ENCODE measurements around the gene HOXC11. TPM values are rescaled to one million over a fixed set of nuclear protein-coding genes. Genes with fewer than 3 reads are reported as not detected.

Gene HOXC11
- total RNA-seq, 1 donor from 2014 or later: not detected

- TF ChIP-seq, protein P1, sequence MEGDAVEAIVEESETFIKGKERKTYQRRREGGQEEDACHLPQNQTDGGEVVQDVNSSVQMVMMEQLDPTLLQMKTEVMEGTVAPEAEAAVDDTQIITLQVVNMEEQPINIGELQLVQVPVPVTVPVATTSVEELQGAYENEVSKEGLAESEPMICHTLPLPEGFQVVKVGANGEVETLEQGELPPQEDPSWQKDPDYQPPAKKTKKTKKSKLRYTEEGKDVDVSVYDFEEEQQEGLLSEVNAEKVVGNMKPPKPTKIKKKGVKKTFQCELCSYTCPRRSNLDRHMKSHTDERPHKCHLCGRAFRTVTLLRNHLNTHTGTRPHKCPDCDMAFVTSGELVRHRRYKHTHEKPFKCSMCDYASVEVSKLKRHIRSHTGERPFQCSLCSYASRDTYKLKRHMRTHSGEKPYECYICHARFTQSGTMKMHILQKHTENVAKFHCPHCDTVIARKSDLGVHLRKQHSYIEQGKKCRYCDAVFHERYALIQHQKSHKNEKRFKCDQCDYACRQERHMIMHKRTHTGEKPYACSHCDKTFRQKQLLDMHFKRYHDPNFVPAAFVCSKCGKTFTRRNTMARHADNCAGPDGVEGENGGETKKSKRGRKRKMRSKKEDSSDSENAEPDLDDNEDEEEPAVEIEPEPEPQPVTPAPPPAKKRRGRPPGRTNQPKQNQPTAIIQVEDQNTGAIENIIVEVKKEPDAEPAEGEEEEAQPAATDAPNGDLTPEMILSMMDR (IDR thresholded peaks at IDR 0.05): no peak
- DNase-seq (ENCODE audit: extremely low spot score, unreplicated experiment): no peak
- Mint-ChIP-seq H3K27me3 (ENCODE audit: unreplicated experiment) (peaks cover 96% of the 10 kb centered on the region), H3K27ac (ENCODE audit: unreplicated experiment) (no peak overlapping the region), H3K4me1 (ENCODE audit: unreplicated experiment) (peaks cover 32% of the 10 kb centered on the region), H3K4me3 (ENCODE audit: unreplicated experiment) (no peak overlapping the region), H3K9me3 (ENCODE audit: unreplicated experiment) (no peaks in the 10 kb centered on the region), H3K36me3 (ENCODE audit: unreplicated experiment) (peaks cover 1% of the 10 kb centered on the region)
These were observed 25.9 kb downstream of the HOXC11 start for GRCh38 chr12:53998900-53999236.

GRCh38 chr12:53999559-54000115, 26.7 kb downstream of the HOXC11 start:
- no peak for DNase-seq (ENCODE audit: extremely low spot score, unreplicated experiment)
- Mint-ChIP-seq H3K9me3 (ENCODE audit: unreplicated experiment) (no peaks in the 10 kb centered on the region), H3K4me1 (ENCODE audit: unreplicated experiment) (peaks cover 25% of the 10 kb centered on the region), H3K4me3 (ENCODE audit: unreplicated experiment) (no peak overlapping the region), H3K36me3 (ENCODE audit: unreplicated experiment) (no peaks in the 10 kb centered on the region), H3K27me3 (ENCODE audit: unreplicated experiment) (peaks cover 97% of the 10 kb centered on the region), H3K27ac (ENCODE audit: unreplicated experiment) (no peak overlapping the region)
- TF ChIP-seq, protein P1 (IDR thresholded peaks at IDR 0.05): no peak

DNA sequence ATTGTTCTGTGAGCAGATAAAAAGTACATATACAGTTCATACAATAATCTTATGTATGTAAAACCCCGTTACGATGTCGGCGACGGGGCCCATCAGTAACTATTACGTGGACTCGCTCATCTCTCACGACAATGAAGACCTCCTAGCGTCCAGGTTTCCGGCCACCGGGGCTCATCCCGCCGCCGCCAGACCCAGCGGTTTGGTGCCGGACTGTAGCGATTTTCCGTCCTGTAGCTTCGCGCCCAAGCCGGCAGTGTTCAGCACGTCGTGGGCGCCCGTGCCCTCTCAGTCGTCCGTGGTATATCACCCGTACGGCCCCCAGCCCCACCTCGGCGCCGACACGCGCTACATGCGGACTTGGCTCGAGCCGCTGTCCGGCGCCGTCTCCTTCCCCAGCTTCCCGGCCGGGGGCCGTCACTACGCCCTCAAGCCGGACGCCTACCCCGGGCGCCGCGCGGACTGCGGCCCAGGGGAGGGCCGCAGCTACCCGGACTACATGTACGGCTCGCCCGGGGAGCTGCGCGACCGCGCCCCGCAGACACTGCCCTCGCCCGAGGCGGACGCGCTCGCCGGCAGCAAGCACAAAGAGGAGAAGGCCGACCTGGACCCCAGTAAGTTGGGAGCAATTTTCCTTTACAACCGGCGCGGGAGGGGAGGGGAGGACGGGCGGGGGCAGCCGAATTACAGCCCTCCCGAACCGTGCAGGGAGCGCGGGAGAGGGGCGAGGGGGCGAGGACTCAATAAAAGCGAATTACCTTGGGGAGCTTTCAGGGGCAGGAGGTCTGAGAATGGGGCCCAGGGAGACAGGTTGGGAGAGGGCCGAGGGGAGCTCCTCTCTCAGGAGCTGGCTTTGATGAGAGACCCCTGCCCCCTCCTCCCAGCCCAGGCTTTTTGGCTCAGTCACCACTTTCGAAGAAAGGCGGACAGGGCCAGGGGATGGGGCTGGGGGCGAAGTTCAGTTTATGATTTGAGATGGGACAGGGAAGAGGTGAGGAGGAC, 27.5 kb downstream of the HOXC11 start, which contains the start of gene HOXC9:
HOXC9 (plus strand) TSS at position 46 of the 999 bp plus-strand sequence; CDS start at position 74, 28 bp downstream.
- no peak for DNase-seq (ENCODE audit: extremely low spot score, unreplicated experiment)
- no peak within 1 kb of the TSS for H3K27ac Mint-ChIP-seq (ENCODE audit: unreplicated experiment)
- TF ChIP-seq, protein P1 (IDR thresholded peaks at IDR 0.05): no peak
- H3K4me1 Mint-ChIP-seq (ENCODE audit: unreplicated experiment): peaks cover 18% of the 10 kb centered on the region
- H3K36me3 Mint-ChIP-seq (ENCODE audit: unreplicated experiment): no peaks in the 10 kb centered on the region
- peaks cover 97% of the 10 kb centered on the region for H3K27me3 Mint-ChIP-seq (ENCODE audit: unreplicated experiment)
- H3K9me3 Mint-ChIP-seq (ENCODE audit: unreplicated experiment): no peaks in the 10 kb centered on the region
- peak within 1 kb of the TSS; percentile 32 for H3K4me3 Mint-ChIP-seq (ENCODE audit: unreplicated experiment)

DNA sequence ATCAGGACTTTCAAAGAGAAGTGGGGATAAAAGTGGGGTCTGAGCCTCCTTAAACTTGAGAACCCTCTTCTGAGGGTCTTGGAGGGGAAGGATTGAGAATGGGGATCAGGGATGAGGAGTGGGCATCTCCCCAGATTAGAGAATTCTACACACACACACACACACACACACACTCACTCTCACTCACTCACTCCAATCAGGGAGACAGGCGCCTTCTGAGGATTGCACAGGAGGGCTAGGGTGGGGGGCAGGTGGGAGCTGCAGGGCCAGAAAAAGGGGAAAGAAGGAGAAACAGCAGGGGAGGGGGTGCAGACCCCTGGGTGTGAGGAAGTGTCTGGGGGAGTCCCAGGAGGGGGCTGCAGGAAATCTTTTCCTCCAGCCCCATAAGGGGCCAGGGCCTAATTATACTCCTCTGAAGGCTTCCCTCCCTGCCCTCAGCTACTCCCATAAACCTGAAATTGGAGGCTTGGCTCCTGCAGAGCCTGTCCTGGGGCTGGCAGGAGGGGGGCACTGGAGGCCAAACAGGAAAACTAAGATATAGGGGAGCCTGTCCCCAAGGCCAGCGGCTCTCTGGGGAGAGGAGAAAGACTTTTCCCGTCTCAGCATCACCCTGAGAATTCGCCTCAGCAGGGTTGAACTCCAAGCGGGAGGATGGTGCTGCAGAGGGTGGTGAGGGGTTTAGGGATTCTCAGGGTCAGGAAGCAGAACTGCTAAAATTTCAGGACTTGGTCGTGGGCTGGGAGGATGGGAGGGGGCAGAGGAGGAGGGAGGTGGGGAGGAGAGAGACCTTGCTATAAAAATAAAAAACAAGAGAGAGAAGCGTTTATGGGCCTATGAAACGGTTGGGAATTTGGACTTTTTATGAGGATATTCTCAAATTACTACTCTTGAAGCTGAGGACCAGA, 28.6 kb downstream of the HOXC11 start:
- no peaks in the 10 kb centered on the region for H3K9me3 Mint-ChIP-seq (ENCODE audit: unreplicated experiment)
- H3K27ac Mint-ChIP-seq (ENCODE audit: unreplicated experiment): no peak overlapping the region
- no peaks in the 10 kb centered on the region for H3K36me3 Mint-ChIP-seq (ENCODE audit: unreplicated experiment)
- DNase-seq (ENCODE audit: extremely low spot score, unreplicated experiment): no peak
- peaks cover 97% of the 10 kb centered on the region for H3K27me3 Mint-ChIP-seq (ENCODE audit: unreplicated experiment)
- peaks cover 18% of the 10 kb centered on the region for H3K4me1 Mint-ChIP-seq (ENCODE audit: unreplicated experiment)
- no peak overlapping the region for H3K4me3 Mint-ChIP-seq (ENCODE audit: unreplicated experiment)
- TF ChIP-seq, protein P1 (IDR thresholded peaks at IDR 0.05): no peak
